SU-DHL-6 (cell line): Measurements from ENCODE around the gene CA12.

Source experiments
- H2AFZ ChIP-seq: fragments of 200-600 bp; sonication (generic); 2 replicates; pipeline ENCODE4 v1.6.1; 2014; ENCODE audit warnings: low read depth, mild to moderate bottlenecking, moderate library complexity, mixed read lengths, antibody characterized with exemption, low read length; ENCODE audit not compliant: severe bottlenecking
- H3F3A ChIP-seq: fragments of 200-600 bp; shearing (Covaris generic); 2 replicates; pipeline ENCODE4 v1.6.0; 2016; ENCODE audit warnings: antibody characterized with exemption, mild to moderate bottlenecking; ENCODE audit not compliant: insufficient read depth
- H3K27ac ChIP-seq: fragments of 200-600 bp; sonication (generic); 2 replicates; pipeline ENCODE4 v1.5.1; 2016; ENCODE audit warnings: low read depth, mild to moderate bottlenecking, low read length, moderate library complexity, mixed read lengths
- H3K27me3 ChIP-seq: fragments of 200-600 bp; sonication (generic), shearing (Covaris generic); 2 replicates; pipeline ENCODE4 v1.6.0; 2014; ENCODE audit warnings: mild to moderate bottlenecking, low read length
- H3K36me3 ChIP-seq: fragments of 200-600 bp; sonication (generic); 2 replicates; pipeline ENCODE4 v1.6.1; 2014; ENCODE audit warnings: mild to moderate bottlenecking, low read length, mixed read lengths
- H3K4me2 ChIP-seq: fragments of 300-600, 200-600 bp; shearing (Covaris generic), sonication (generic); 2 replicates; pipeline ENCODE4 v1.6.0; 2014; ENCODE audit warnings: low read length, low read depth, mild to moderate bottlenecking; ENCODE audit not compliant: poor library complexity, severe bottlenecking
- H3K4me3 ChIP-seq: fragments of 200-600 bp; sonication (generic); 2 replicates; pipeline ENCODE4 v1.5.1; 2014; ENCODE audit warnings: antibody characterized with exemption, low read length, mild to moderate bottlenecking, mixed read lengths; ENCODE audit not compliant: insufficient read depth, poor library complexity, severe bottlenecking
- H3K79me2 ChIP-seq: fragments of 200-600 bp; sonication (generic); 2 replicates; pipeline ENCODE4 v1.6.1; 2014; ENCODE audit warnings: mild to moderate bottlenecking, low read length, moderate library complexity; ENCODE audit not compliant: insufficient read depth
- H3K9ac ChIP-seq: fragments of 200-600 bp; sonication (generic); 2 replicates; pipeline ENCODE4 v1.7.0; 2014; ENCODE audit warnings: mild to moderate bottlenecking, low read length
- H3K9me2 ChIP-seq: fragments of 200-600 bp; sonication (generic); replicated peaks from 2 replicates; pipeline ENCODE4 v1.6.1; 2014; ENCODE audit warnings: low read length; ENCODE audit not compliant: insufficient read depth
- H3K9me3 ChIP-seq: fragments of 200-600 bp; sonication (generic); 2 replicates; pipeline ENCODE4 v1.6.1; 2014; ENCODE audit warnings: low read length, mixed read lengths; ENCODE audit not compliant: insufficient read depth
- H4K20me1 ChIP-seq: fragments of 200-600 bp; sonication (generic); 2 replicates; pipeline ENCODE4 v1.6.1; 2014; ENCODE audit warnings: low read depth, mild to moderate bottlenecking, antibody characterized with exemption, low read length, moderate library complexity, mixed read lengths
- CTCF ChIP-seq: fragments of 200-600 bp; sonication (generic); IDR thresholded peaks from one replicate; pipeline ENCODE4 v1.5.1; 2017; ENCODE audit warnings: antibody characterized with exemption, mild to moderate bottlenecking, low read length, moderate library complexity; ENCODE audit not compliant: insufficient read depth, poor library complexity, severe bottlenecking
- EZH2phosphoT487 ChIP-seq: fragments of 200-600 bp; sonication (generic), shearing (Covaris generic); conservative IDR thresholded peaks from 2 replicates; pipeline ENCODE4 v1.6.1; 2018; ENCODE audit warnings: mild to moderate bottlenecking, antibody characterized with exemption, low read length, moderate library complexity, mixed read lengths

The CA12 gene

GRCh38 chr15:63341898-63342297 is 39.7 kb downstream of the CA12 start:
- Histone ChIP-seq H3K4me3 (no peak overlapping the region), H3K27ac (no peak overlapping the region), H4K20me1 (no peaks in the 10 kb centered on the region), H3F3A (no peaks in the 10 kb centered on the region), H3K36me3 (no peaks in the 10 kb centered on the region), H3K79me2 (no peaks in the 10 kb centered on the region), H3K9me2 (no peaks in the 10 kb centered on the region), H2AFZ (no peak overlapping the region), H3K4me2 (no peak overlapping the region), H3K9me3 (no peaks in the 10 kb centered on the region), H3K27me3 (no peaks in the 10 kb centered on the region), H3K9ac (no peak overlapping the region)
- TF ChIP-seq CTCF, result no peak
- no peak for TF ChIP-seq EZH2phosphoT487

- no peak overlapping the region for H3K27ac ChIP-seq
- no peaks in the 10 kb centered on the region for H3K79me2 ChIP-seq
- H3K9me3 ChIP-seq, result no peaks in the 10 kb centered on the region
- no peaks in the 10 kb centered on the region for H3K36me3 ChIP-seq
- H3K27me3 ChIP-seq, result no peaks in the 10 kb centered on the region
- no peak overlapping the region for H2AFZ ChIP-seq
- TF ChIP-seq EZH2phosphoT487 (no peak), CTCF (no peak)
- H3K4me2 ChIP-seq, result no peak overlapping the region
- no peaks in the 10 kb centered on the region for H4K20me1 ChIP-seq
- H3K9me2 ChIP-seq, result no peaks in the 10 kb centered on the region
- H3F3A ChIP-seq, result no peaks in the 10 kb centered on the region
- H3K4me3 ChIP-seq, result no peak overlapping the region
- no peak overlapping the region for H3K9ac ChIP-seq
Measured at GRCh38 chr15:63340878-63341277, 40.8 kb downstream of the CA12 start.

- no peak overlapping the region for H2AFZ ChIP-seq
- no peaks in the 10 kb centered on the region for H4K20me1 ChIP-seq
- no peaks in the 10 kb centered on the region for H3K36me3 ChIP-seq
- H3K4me2 ChIP-seq, result no peak overlapping the region
- H3K9me2 ChIP-seq, result no peaks in the 10 kb centered on the region
- no peak overlapping the region for H3K27ac ChIP-seq
- H3K27me3 ChIP-seq, result no peaks in the 10 kb centered on the region
- no peaks in the 10 kb centered on the region for H3K9me3 ChIP-seq
- H3K79me2 ChIP-seq, result no peaks in the 10 kb centered on the region
- no peak for TF ChIP-seq CTCF
- no peak for TF ChIP-seq EZH2phosphoT487
- no peak overlapping the region for H3K9ac ChIP-seq
- H3F3A ChIP-seq, result no peaks in the 10 kb centered on the region
- H3K4me3 ChIP-seq, result no peak overlapping the region
Measured at GRCh38 chr15:63340353-63340752, 41.3 kb downstream of the CA12 start.

GRCh38 chr15:63339836-63340235 is 41.8 kb downstream of the CA12 start:
- Histone ChIP-seq H3F3A (no peaks in the 10 kb centered on the region), H2AFZ (no peak overlapping the region), H3K9ac (no peak overlapping the region), H3K36me3 (no peaks in the 10 kb centered on the region), H3K27ac (no peak overlapping the region), H3K4me2 (no peak overlapping the region), H3K4me3 (no peak overlapping the region), H4K20me1 (no peaks in the 10 kb centered on the region), H3K27me3 (no peaks in the 10 kb centered on the region), H3K79me2 (no peaks in the 10 kb centered on the region), H3K9me2 (no peaks in the 10 kb centered on the region), H3K9me3 (no peaks in the 10 kb centered on the region)
- TF ChIP-seq CTCF, result no peak
- no peak for TF ChIP-seq EZH2phosphoT487
